WTC11 (cell line): ENCODE data around the gene RCBTB2. TPM values are rescaled to one million over a fixed set of nuclear protein-coding genes. Genes with fewer than 3 reads are reported as not detected.

Experiments
- ATAC-seq: fragments of 200-7000 bp; cut with Tn5 transposase; 2 replicates; pipeline ENCODE4 v1.10.0; 2021; ENCODE audit warnings: mild to moderate bottlenecking, moderate library complexity
- CTCF ChIA-PET: fragments of 300-600 bp; sonication (Branson Sonifier 250); formaldehyde crosslinking; loops from one replicate; lab custom pipeline; 2021; ENCODE audit warnings: antibody characterized with exemption; lab: Charles Lee
- POLR2A ChIA-PET: fragments of 350-600 bp; sonication (Branson Sonifier 250); formaldehyde crosslinking; loops from one replicate; lab custom pipeline; 2021; ENCODE audit warnings: antibody characterized with exemption; lab: Charles Lee
- DNase-seq: peaks from one replicate; pipeline ENCODE4 v3.0.0; 2021; ENCODE audit warnings: low spot score
- H3K27ac Mint-ChIP-seq: 2 replicates; pipeline ENCODE4 v1.8.0; 2021; ENCODE audit warnings: mixed read lengths
- H3K27me3 Mint-ChIP-seq: 2 replicates; pipeline ENCODE4 v1.8.0; 2021; ENCODE audit warnings: low read depth, mild to moderate bottlenecking, moderate library complexity, mixed read lengths
- H3K36me3 Mint-ChIP-seq: 2 replicates; pipeline ENCODE4 v1.8.0; 2021; ENCODE audit warnings: mixed read lengths
- H3K4me1 Mint-ChIP-seq: 2 replicates; pipeline ENCODE4 v1.8.0; 2022; ENCODE audit warnings: mixed read lengths
- H3K4me3 Mint-ChIP-seq: 2 replicates; pipeline ENCODE4 v1.8.0; 2021; ENCODE audit warnings: mild to moderate bottlenecking, moderate library complexity, mixed read lengths
- H3K9me3 Mint-ChIP-seq: 2 replicates; pipeline ENCODE4 v1.8.0; 2021; ENCODE audit warnings: mixed read lengths
- AR ChIP-seq: fragments of 250-450 bp; sonication (Bioruptor Pico); IDR thresholded peaks from 2 replicates; pipeline ENCODE4 v1.9.0; 2021; ENCODE audit warnings: mild to moderate bottlenecking
- ATF3 ChIP-seq: sonication (generic); formaldehyde crosslinking; conservative IDR thresholded peaks from 2 replicates; pipeline ENCODE4 v1.8.1; 2022; ENCODE audit warnings: mild to moderate bottlenecking, missing genetic modification reagents
- CBFB ChIP-seq: sonication (generic); formaldehyde crosslinking; IDR thresholded peaks from 2 replicates; pipeline ENCODE4 v1.8.1; 2022; ENCODE audit warnings: mild to moderate bottlenecking, low read depth, missing genetic modification reagents
- CTCF ChIP-seq: fragments of 200-600 bp; IDR thresholded peaks from 2 replicates; pipeline ENCODE4 v1.8.0; 2022; ENCODE audit warnings: antibody characterized with exemption
- E2F1 ChIP-seq: sonication (generic); formaldehyde crosslinking; IDR thresholded peaks from 2 replicates; pipeline ENCODE4 v1.8.0; 2022; ENCODE audit warnings: mild to moderate bottlenecking, missing genetic modification reagents
- E2F4 ChIP-seq: sonication (generic); formaldehyde crosslinking; IDR thresholded peaks from 2 replicates; pipeline ENCODE4 v1.8.1; 2022; ENCODE audit warnings: low read depth, mild to moderate bottlenecking, moderate library complexity, missing genetic modification reagents, borderline replicate concordance
- E2F5 ChIP-seq: sonication (generic); formaldehyde crosslinking; IDR thresholded peaks from 2 replicates; pipeline ENCODE4 v1.8.1; 2022; ENCODE audit warnings: mild to moderate bottlenecking, moderate library complexity, missing genetic modification reagents
- FOXK1 ChIP-seq: sonication (generic); formaldehyde crosslinking; IDR thresholded peaks from 2 replicates; pipeline ENCODE4 v1.8.0; 2022; ENCODE audit warnings: mild to moderate bottlenecking, moderate library complexity, missing genetic modification reagents
- IRF1 ChIP-seq: sonication (generic); formaldehyde crosslinking; IDR thresholded peaks from 2 replicates; pipeline ENCODE4 v1.8.0; 2023; ENCODE audit warnings: missing genetic modification reagents
- NR2C2 ChIP-seq: sonication (generic); formaldehyde crosslinking; IDR thresholded peaks from 2 replicates; pipeline ENCODE4 v1.8.0; 2022; ENCODE audit warnings: mild to moderate bottlenecking, missing genetic modification reagents
- SMAD3 ChIP-seq: sonication (generic); formaldehyde crosslinking; IDR thresholded peaks from 2 replicates; pipeline ENCODE4 v1.8.0; 2022; ENCODE audit warnings: missing genetic modification reagents, mild to moderate bottlenecking, borderline replicate concordance
- SMAD4 ChIP-seq: sonication (generic); formaldehyde crosslinking; IDR thresholded peaks from 2 replicates; pipeline ENCODE4 v1.8.0; 2022; ENCODE audit warnings: mild to moderate bottlenecking, missing genetic modification reagents
- TCF7 ChIP-seq: sonication (generic); formaldehyde crosslinking; IDR thresholded peaks from 2 replicates; pipeline ENCODE4 v1.8.0; 2022; ENCODE audit warnings: mild to moderate bottlenecking, low read depth, missing genetic modification reagents, moderate library complexity
- TEAD4 ChIP-seq: sonication (generic); formaldehyde crosslinking; IDR thresholded peaks from 2 replicates; pipeline ENCODE4 v1.8.0; 2022; ENCODE audit warnings: mild to moderate bottlenecking, missing genetic modification reagents
- ZBTB21 ChIP-seq: sonication (generic); formaldehyde crosslinking; IDR thresholded peaks from 2 replicates; pipeline ENCODE4 v1.8.1; 2023; ENCODE audit warnings: mild to moderate bottlenecking, missing genetic modification reagents, borderline replicate concordance
- ZMAT4 ChIP-seq: fragments of 250-450 bp; sonication (Bioruptor Pico); IDR thresholded peaks from 2 replicates; pipeline ENCODE4 v1.9.0; 2021; ENCODE audit warnings: mild to moderate bottlenecking
- ZNF138 ChIP-seq: sonication (generic); formaldehyde crosslinking; conservative IDR thresholded peaks from 2 replicates; pipeline ENCODE4 v1.8.1; 2022; ENCODE audit warnings: mild to moderate bottlenecking, moderate library complexity, missing genetic modification reagents
- ZNF396 ChIP-seq: fragments of 250-450 bp; sonication (Bioruptor Pico); IDR thresholded peaks from 2 replicates; pipeline ENCODE4 v1.8.0; 2021; ENCODE audit warnings: mild to moderate bottlenecking, moderate library complexity, borderline replicate concordance
- ZNF416 ChIP-seq: fragments of 250-450 bp; sonication (Bioruptor Pico); IDR thresholded peaks from 2 replicates; pipeline ENCODE4 v1.9.0; 2021; ENCODE audit warnings: mild to moderate bottlenecking, inconsistent platforms
- ZNF425 ChIP-seq: fragments of 250-450 bp; sonication (Bioruptor Pico); conservative IDR thresholded peaks from 2 replicates; pipeline ENCODE4 v1.9.0; 2021; ENCODE audit warnings: mild to moderate bottlenecking
- ZSCAN18 ChIP-seq: fragments of 250-450 bp; sonication (Bioruptor Pico); IDR thresholded peaks from 2 replicates; pipeline ENCODE4 v2.1.2; 2022; ENCODE audit warnings: mild to moderate bottlenecking, moderate library complexity
- total RNA-seq: library from RNA; stranded (reverse); gene quantifications from 3 replicates; pipeline ENCODE4 v1.2.3, GENCODE V29; 2021

Gene RCBTB2
- total RNA-seq, 1 experiment from 2014 or later, result 6.6 TPM

- TF ChIP-seq ZNF396, result no peak
- no peak for TF ChIP-seq NR2C2
- TF ChIP-seq E2F4 (CRISPR knock-in tag), result no peak
- TF ChIP-seq ZNF138 (CRISPR knock-in tag), result no peak
- no peak for TF ChIP-seq SMAD3 (CRISPR knock-in tag)
- no peak for TF ChIP-seq E2F5 (CRISPR knock-in tag)
- no peak for TF ChIP-seq E2F1 (CRISPR knock-in tag)
- TF ChIP-seq ZSCAN18, result no peak
- TF ChIP-seq ZBTB21 (CRISPR knock-in tag), result no peak
Measured at GRCh38 chr13:48493851-48494250, 39.0 kb downstream of the RCBTB2 start (continued).

GRCh38 chr13:48493066-48493765 is 39.7 kb downstream of the RCBTB2 start:
- CTCF ChIA-PET, result no interaction called here
- Mint-ChIP-seq H3K4me3 (no peak overlapping the region), H3K27ac (no peak overlapping the region), H3K4me1 (peaks cover 16% of the 10 kb centered on the region), H3K9me3 (peaks cover 3% of the 10 kb centered on the region), H3K27me3 (no peaks in the 10 kb centered on the region), H3K36me3 (peaks cover 11% of the 10 kb centered on the region)
- ATAC-seq, result no peak
- POLR2A ChIA-PET, result no interaction called here
- DNase-seq, result no peak
- TF ChIP-seq IRF1 (no peak), CBFB (CRISPR knock-in tag) (no peak), FOXK1 (CRISPR knock-in tag) (no peak), TCF7 (CRISPR knock-in tag) (no peak), ZNF416 (CRISPR knock-in tag) (no peak), ATF3 (no peak), AR (CRISPR knock-in tag) (no peak), ZNF425 (CRISPR knock-in tag) (no peak), SMAD4 (CRISPR knock-in tag) (no peak), ZMAT4 (CRISPR knock-in tag) (no peak), TEAD4 (no peak), CTCF (no peak), E2F1 (CRISPR knock-in tag) (no peak), ZNF138 (CRISPR knock-in tag) (no peak)
